Cardiac fibroblast (primary cell): ENCODE results near the gene NANOG.
"Not testable (repeated sequence)": the region's sequence is repeated elsewhere in the genome, so short reads cannot be mapped to it uniquely, and the experiment has no call there.

Experiments used
- DNase-seq, 2 donors: peaks; one replicate each; pipeline versions ENCODE4 v3.0.0 to v3.0.0-alpha.2; 2010; ENCODE audit warnings: low read depth in 2 of 2
- H3K4me3 ChIP-seq, 2 donors: replicated peaks in 1 of 2; 1 replicate in 1 of 2; 2 replicates in 1 of 2; pipeline ENCODE4 v1.5.1; 2011; ENCODE audit warnings: low read depth in 2 of 2, low read length in 2 of 2, mild to moderate bottlenecking in 2 of 2, moderate library complexity in 1 of 2
- TF ChIP-seq, protein P1 (sequence below): IDR thresholded peaks from one replicate; pipeline ENCODE4 v1.5.1; 2011; ENCODE audit warnings: low read depth, mild to moderate bottlenecking, low read length, inconsistent platforms

Gene NANOG

DNA sequence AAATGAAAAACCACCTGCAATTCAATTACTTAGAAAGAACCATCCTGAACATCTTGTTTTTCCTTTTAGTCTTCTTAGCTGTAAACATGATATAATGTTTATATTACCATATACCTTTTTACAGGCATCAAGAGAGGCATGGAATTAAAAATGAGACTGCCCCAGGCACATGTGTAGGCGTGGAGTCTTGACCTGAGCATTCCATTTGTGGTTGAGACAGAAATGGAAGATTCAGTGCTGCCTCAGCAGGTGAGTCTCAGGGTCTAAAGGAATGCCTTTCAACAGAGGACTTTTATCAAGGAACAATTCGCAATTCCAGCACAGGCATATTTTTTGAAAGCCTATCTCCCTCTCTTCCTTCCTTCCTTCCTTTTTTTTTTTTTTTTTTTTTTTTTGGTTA lies 32.2 kb upstream of the NANOG start:
- TF ChIP-seq, protein P1, sequence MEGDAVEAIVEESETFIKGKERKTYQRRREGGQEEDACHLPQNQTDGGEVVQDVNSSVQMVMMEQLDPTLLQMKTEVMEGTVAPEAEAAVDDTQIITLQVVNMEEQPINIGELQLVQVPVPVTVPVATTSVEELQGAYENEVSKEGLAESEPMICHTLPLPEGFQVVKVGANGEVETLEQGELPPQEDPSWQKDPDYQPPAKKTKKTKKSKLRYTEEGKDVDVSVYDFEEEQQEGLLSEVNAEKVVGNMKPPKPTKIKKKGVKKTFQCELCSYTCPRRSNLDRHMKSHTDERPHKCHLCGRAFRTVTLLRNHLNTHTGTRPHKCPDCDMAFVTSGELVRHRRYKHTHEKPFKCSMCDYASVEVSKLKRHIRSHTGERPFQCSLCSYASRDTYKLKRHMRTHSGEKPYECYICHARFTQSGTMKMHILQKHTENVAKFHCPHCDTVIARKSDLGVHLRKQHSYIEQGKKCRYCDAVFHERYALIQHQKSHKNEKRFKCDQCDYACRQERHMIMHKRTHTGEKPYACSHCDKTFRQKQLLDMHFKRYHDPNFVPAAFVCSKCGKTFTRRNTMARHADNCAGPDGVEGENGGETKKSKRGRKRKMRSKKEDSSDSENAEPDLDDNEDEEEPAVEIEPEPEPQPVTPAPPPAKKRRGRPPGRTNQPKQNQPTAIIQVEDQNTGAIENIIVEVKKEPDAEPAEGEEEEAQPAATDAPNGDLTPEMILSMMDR, result no peak
- DNase-seq, result no peak
- no peak overlapping the region for H3K4me3 ChIP-seq

DNA sequence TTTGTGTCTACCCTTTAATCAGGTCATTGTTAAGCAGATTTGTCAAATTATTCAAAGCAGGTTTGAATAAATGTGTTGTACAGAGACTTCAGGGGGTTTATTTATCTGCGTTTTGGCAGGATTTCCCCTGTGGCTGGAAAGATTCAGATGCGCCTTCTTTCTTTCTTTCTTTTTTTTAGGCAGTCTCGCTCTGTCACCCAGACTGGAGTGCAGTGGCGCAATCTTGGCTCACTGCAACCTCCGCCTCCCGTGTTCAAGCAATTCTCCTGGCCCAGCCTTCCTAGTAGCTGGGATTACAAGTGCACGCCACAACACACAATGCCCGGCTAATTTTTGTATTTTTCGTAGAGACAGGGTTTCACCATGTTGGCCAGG lies 30.4 kb upstream of the NANOG start:
- TF ChIP-seq, protein P1, result no peak
- no peak for DNase-seq
- H3K4me3 ChIP-seq, result no peak overlapping the region

DNA sequence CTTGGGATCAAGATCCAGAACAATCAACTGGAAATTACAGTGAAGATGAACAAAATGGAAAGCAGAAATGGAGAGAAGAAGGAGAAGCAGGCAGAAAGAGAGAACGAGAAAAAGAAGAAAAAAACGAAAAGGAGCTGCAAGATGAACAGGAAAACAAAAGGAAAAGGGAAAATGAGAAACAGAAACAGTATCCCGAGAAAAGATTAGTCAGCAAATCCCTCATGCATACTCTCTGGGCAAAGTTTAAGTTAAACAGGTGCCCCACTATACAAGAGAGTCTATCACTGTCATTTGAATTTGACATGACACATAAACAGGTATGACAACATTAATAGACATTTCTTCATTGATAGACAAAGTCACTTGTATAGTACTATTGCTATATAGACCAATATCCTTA lies 19.2 kb upstream of the NANOG start:
- no peak overlapping the region for H3K4me3 ChIP-seq
- TF ChIP-seq, protein P1, result no peak
- no peak for DNase-seq

DNA sequence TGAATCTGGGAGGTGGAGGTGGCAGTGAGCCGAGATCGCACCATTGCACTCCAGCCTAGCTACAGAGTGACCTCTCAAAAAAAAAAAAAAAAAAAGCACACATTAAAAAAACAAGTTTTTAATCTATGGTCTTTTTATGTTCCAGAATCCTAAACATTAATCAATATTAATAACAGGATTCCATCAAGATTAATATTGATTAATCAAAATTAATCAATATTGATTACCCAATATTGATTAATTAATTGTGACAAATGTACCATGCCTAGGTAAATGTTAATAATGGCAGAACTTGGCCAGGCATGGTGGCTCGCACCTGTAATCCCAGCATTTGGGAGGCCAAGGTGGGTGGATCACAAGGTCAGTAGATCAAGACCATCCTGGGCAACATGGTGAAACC lies 7.9 kb upstream of the NANOG start:
- no peak for DNase-seq
- H3K4me3 ChIP-seq, result no peak overlapping the region
- TF ChIP-seq, protein P1, result no peak

DNA sequence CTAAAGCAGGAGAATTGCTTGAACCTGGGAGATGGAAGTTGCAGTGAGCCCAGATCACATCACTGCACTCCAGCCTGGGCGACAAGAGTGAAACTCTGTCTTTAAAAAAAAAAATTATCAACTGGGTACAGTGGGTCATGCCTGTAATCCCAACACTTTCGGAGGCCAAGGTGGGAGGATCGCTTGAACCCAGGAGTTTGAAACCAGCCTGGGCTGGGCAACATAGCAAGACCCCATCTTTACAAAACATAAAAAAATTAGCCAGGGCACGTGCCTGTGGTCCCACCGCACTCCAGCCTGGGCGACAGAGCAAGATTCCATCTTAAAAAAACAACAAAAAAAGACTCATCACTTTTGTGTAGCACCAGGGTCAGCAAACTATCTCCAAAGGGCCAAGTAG lies 7.1 kb upstream of the NANOG start:
- no peak for DNase-seq
- H3K4me3 ChIP-seq, result no peak overlapping the region
- TF ChIP-seq, protein P1, result no peak

DNA sequence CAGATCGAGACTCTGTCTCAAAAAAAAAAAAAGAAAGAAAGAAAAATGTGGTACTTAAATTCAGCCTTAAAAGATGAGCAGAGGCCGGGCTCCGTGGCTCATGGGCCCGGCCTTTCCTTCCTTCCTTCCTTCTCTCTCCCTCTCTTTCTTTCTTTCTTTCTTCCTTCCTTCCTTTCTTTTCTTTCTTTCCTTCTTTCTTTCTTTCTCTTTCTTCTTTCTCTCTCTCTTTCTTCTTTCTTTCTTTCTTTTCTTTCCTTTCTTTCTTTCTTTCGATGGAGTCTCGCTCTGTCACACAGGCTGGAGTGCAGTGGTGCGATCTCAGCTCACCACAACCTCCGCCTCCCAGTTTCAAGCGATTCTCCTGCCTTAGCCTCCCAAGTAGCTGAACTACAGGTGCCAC lies 5.8 kb upstream of the NANOG start:
- not testable (repeated sequence) for H3K4me3 ChIP-seq, DNase-seq

DNA sequence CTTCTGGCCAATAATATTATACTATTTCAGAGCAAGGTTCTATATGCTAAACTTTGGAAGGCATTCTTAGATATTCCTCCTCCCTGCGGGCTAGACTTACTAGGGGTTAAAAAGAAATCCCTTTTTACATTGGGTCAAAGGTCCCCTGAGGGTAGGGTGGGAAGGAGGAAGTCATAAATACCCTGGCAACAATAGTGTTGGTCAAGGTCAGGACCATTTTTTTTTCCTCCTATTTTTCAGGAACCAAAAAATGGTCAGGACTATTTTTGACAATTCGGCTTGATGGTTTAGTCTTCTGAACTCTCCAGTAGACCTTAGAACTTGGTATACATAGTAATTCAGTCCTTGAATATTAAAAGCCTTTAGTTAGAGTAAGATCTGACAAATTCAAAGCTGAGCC lies 4.5 kb upstream of the NANOG start:
- H3K4me3 ChIP-seq, result no peak overlapping the region
- DNase-seq, result no peak
- TF ChIP-seq, protein P1, result no peak
